ENCODE measurements around the gene AOPEP.
"Not testable (repeated sequence)": the region's sequence is repeated elsewhere in the genome, so short reads cannot be mapped to it uniquely, and the experiment has no call there.

The AOPEP gene

GRCh38 chr9:94961870-94962269, 235.4 kb downstream of the AOPEP start:
- Histone ChIP-seq H4K20me1 (ENCODE audit: control insufficient read depth, insufficient read depth, low read depth, low read length) (no peaks in the 10 kb centered on the region), H3K27ac (ENCODE audit: low read depth, low read length) (no peak overlapping the region), H3F3A (ENCODE audit: control insufficient read depth, insufficient read depth) (no peaks in the 10 kb centered on the region), H3K36me3 (ENCODE audit: control insufficient read depth, low read length) (no peaks in the 10 kb centered on the region), H3K4me2 (ENCODE audit: low read length) (no peak overlapping the region), H3K9me2 (replicated peaks; ENCODE audit: control insufficient read depth, low read length) (no peaks in the 10 kb centered on the region), H3K9me3 (ENCODE audit: control insufficient read depth, insufficient read depth, low read length) (no peaks in the 10 kb centered on the region), H3K79me2 (ENCODE audit: control insufficient read depth, low read length) (no peaks in the 10 kb centered on the region), H3K27me3 (ENCODE audit: control insufficient read depth, low read length) (no peaks in the 10 kb centered on the region), H3K4me3 (ENCODE audit: low read length) (no peak overlapping the region), H3K4me1 (ENCODE audit: control insufficient read depth, low read length) (no peaks in the 10 kb centered on the region)
- TF ChIP-seq EZH2phosphoT487 (IDR thresholded peaks at IDR 0.05; ENCODE audit: borderline replicate concordance, low read length) (no peak), CTCF (IDR thresholded peaks at IDR 0.05; ENCODE audit: low read depth, low read length, poor library complexity, severe bottlenecking) (no peak)

- H3F3A ChIP-seq (ENCODE audit: control insufficient read depth, insufficient read depth); H3K4me3 ChIP-seq (ENCODE audit: low read length); H3K9me3 ChIP-seq (ENCODE audit: control insufficient read depth, insufficient read depth, low read length); H3K27me3 ChIP-seq (ENCODE audit: control insufficient read depth, low read length); H3K9me2 ChIP-seq (replicated peaks; ENCODE audit: control insufficient read depth, low read length); H3K79me2 ChIP-seq (ENCODE audit: control insufficient read depth, low read length); H3K36me3 ChIP-seq (ENCODE audit: control insufficient read depth, low read length); H3K27ac ChIP-seq (ENCODE audit: low read depth, low read length); H3K4me2 ChIP-seq (ENCODE audit: low read length); H4K20me1 ChIP-seq (ENCODE audit: control insufficient read depth, insufficient read depth, low read depth, low read length); H3K4me1 ChIP-seq (ENCODE audit: control insufficient read depth, low read length): not testable (repeated sequence)
These were observed 239.1 kb downstream of the AOPEP start for GRCh38 chr9:94965631-94966030.

GRCh38 chr9:94966046-94966445, 239.5 kb downstream of the AOPEP start:
- not testable (repeated sequence) for H3K4me3 ChIP-seq (ENCODE audit: low read length); H3K36me3 ChIP-seq (ENCODE audit: control insufficient read depth, low read length); H3K27me3 ChIP-seq (ENCODE audit: control insufficient read depth, low read length); H3F3A ChIP-seq (ENCODE audit: control insufficient read depth, insufficient read depth); H3K9me2 ChIP-seq (replicated peaks; ENCODE audit: control insufficient read depth, low read length); H3K4me2 ChIP-seq (ENCODE audit: low read length); H4K20me1 ChIP-seq (ENCODE audit: control insufficient read depth, insufficient read depth, low read depth, low read length); H3K27ac ChIP-seq (ENCODE audit: low read depth, low read length); H3K79me2 ChIP-seq (ENCODE audit: control insufficient read depth, low read length); H3K4me1 ChIP-seq (ENCODE audit: control insufficient read depth, low read length); H3K9me3 ChIP-seq (ENCODE audit: control insufficient read depth, insufficient read depth, low read length)

- H4K20me1 ChIP-seq (ENCODE audit: control insufficient read depth, insufficient read depth, low read depth, low read length) = no peaks in the 10 kb centered on the region
- H3K27ac ChIP-seq (ENCODE audit: low read depth, low read length) = no peak overlapping the region
- H3F3A ChIP-seq (ENCODE audit: control insufficient read depth, insufficient read depth) = no peaks in the 10 kb centered on the region
- H3K9me2 ChIP-seq (replicated peaks; ENCODE audit: control insufficient read depth, low read length) = no peaks in the 10 kb centered on the region
- H3K79me2 ChIP-seq (ENCODE audit: control insufficient read depth, low read length) = no peaks in the 10 kb centered on the region
- no peaks in the 10 kb centered on the region for H3K27me3 ChIP-seq (ENCODE audit: control insufficient read depth, low read length)
- no peaks in the 10 kb centered on the region for H3K9me3 ChIP-seq (ENCODE audit: control insufficient read depth, insufficient read depth, low read length)
- no peak overlapping the region for H3K4me2 ChIP-seq (ENCODE audit: low read length)
- no peaks in the 10 kb centered on the region for H3K36me3 ChIP-seq (ENCODE audit: control insufficient read depth, low read length)
- no peaks in the 10 kb centered on the region for H3K4me1 ChIP-seq (ENCODE audit: control insufficient read depth, low read length)
- H3K4me3 ChIP-seq (ENCODE audit: low read length) = no peak overlapping the region
- no peak for TF ChIP-seq CTCF (IDR thresholded peaks at IDR 0.05; ENCODE audit: low read depth, low read length, poor library complexity, severe bottlenecking)
- no peak for TF ChIP-seq EZH2phosphoT487 (IDR thresholded peaks at IDR 0.05; ENCODE audit: borderline replicate concordance, low read length)
These were observed 241.0 kb downstream of the AOPEP start for GRCh38 chr9:94967482-94967881.

Measured in DOHH2 (cell line).